Hepatocyte (in vitro differentiated cells): ENCODE data around the gene TBKBP1.

Source experiments
- EZH2 ChIP-seq: fragments of 200-600 bp; sonication (generic); IDR thresholded peaks from 2 replicates; pipeline ENCODE4 v1.6.1; 2016; ENCODE audit warnings: antibody characterized with exemption, mild to moderate bottlenecking, borderline replicate concordance
- EZH2phosphoT487 ChIP-seq: fragments of 200-600 bp; sonication (generic); IDR thresholded peaks from one replicate; pipeline ENCODE4 v1.6.1; 2018; ENCODE audit warnings: antibody characterized with exemption, mild to moderate bottlenecking, low read depth, moderate library complexity; ENCODE audit not compliant: unreplicated experiment, severe bottlenecking
- TF ChIP-seq, protein P1 (sequence below): fragments of 200-600 bp; sonication (generic); IDR thresholded peaks from 2 replicates; pipeline ENCODE4 v1.5.1; 2016; ENCODE audit warnings: antibody characterized with exemption, mild to moderate bottlenecking; ENCODE audit not compliant: poor library complexity

DNA sequence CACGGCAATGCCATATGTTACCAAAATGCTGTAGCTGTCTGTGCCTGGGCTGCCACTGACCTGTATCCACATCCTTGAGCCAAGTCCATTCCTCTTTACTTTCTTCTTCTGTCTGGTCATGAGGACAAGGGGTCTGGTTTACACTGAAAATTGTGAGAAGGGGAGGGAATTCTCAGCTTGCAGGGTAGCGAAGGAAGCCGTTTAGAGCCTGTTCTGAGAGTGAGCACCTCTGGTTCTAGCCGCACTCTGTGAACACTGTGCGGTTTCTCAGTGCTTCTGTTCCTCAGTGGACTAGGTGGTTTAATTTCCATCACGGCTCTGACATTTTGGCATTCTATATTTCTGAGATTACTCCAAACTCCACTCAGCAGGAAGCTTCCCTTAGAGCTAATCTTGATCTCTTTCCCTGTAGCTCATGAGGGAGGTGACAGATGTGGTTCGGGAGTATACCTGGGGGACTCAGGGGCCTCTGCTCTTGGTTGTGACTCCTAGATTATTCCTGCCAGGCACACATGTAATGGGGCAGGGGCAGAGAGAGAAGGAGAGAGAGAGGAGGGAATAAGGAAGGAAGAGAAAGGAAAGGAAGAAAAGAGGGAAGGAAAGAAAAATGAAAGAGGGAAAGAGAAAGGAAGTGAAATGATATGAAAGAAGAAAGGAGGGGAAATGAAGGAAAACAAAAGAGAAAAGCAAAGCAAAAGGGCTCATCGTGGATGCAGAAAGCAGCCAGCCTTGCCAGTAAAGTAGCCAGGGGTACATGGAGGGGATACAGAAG lies 24.9 kb downstream of the TBKBP1 start:
- TF ChIP-seq, protein P1, sequence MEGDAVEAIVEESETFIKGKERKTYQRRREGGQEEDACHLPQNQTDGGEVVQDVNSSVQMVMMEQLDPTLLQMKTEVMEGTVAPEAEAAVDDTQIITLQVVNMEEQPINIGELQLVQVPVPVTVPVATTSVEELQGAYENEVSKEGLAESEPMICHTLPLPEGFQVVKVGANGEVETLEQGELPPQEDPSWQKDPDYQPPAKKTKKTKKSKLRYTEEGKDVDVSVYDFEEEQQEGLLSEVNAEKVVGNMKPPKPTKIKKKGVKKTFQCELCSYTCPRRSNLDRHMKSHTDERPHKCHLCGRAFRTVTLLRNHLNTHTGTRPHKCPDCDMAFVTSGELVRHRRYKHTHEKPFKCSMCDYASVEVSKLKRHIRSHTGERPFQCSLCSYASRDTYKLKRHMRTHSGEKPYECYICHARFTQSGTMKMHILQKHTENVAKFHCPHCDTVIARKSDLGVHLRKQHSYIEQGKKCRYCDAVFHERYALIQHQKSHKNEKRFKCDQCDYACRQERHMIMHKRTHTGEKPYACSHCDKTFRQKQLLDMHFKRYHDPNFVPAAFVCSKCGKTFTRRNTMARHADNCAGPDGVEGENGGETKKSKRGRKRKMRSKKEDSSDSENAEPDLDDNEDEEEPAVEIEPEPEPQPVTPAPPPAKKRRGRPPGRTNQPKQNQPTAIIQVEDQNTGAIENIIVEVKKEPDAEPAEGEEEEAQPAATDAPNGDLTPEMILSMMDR: no peak
- TF ChIP-seq EZH2phosphoT487 (no peak), EZH2 (no peak)
